Measurements from ENCODE around the gene RNU6-9.
"Not testable (repeated sequence)": the region's sequence is repeated elsewhere in the genome, so short reads cannot be mapped to it uniquely, and the experiment has no call there.

RNU6-9 gene

DNA sequence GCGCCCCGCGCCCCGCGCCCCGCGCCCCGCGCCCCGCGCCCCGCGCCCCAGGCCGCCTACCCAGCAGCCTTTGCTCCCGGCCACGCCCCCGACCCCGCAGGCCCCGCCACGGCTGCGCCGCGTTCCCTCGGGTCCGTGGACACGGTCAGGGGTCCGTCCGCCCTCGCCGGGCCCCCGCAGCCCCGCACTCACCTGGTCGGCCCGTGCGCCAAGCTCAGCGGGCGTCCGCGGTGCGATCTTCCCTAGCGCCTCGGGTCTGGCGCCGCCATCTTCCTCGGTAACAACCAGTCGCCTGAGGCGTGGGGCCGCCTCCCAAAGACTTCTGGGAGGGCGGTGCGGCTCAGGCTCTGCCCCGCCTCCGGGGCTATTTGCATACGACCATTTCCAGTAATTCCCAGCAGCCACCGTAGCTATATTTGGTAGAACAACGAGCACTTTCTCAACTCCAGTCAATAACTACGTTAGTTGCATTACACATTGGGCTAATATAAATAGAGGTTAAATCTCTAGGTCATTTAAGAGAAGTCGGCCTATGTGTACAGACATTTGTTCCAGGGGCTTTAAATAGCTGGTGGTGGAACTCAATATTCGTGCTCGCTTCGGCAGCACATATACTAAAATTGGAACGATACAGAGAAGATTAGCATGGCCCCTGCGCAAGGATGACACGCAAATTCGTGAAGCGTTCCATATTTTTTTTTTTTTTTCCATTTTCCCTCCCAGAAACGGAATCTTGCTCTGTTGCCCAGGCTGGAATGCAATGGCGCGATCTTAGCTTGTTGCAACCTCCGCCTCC lies at the start of gene RNU6-9, which contains the start of gene MED16:
TSS of gene RNU6-9 (plus strand) at position 591 of the 796 bp plus-strand sequence.
TSS of gene MED16 (minus strand) at position 294 of the 796 bp plus-strand sequence. CDS start 2,056 bp downstream, outside the sequence.
- DNase-seq (ENCODE audit: low read depth) = peak; percentile 81

DNA sequence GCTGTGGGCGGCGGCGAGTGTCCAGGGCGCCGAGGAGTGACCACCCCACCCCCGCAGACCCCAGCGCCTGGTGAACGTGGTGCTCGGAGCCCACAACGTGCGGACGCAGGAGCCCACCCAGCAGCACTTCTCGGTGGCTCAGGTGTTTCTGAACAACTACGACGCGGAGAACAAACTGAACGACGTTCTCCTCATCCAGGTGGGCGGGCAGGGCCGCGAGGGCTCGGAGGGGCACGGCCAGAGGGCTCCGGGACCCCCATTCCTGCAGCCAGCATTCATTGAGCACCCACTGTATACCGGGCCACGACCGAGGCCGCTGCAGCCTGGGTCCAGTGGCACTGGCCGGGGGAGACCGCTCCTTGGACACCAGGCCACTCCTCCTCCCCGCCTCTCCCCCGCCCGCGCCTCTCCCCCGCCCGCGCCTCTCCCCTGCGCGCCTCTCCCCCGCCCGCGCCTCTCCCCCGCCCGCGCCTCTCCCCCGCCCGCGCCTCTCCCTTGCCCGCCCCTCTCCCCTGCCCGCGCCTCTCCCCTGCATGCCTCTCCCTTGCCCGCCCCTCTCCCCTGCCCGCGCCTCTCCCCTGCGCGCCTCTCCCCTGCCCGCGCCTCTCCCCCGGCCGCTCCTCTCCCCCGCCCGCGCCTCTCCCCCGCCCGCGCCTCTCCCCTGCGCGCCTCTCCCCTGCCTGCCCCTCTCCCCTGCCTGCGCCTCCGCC lies 49.3 kb upstream of the RNU6-9 start:
- no peak for DNase-seq (ENCODE audit: low read depth)

DNA sequence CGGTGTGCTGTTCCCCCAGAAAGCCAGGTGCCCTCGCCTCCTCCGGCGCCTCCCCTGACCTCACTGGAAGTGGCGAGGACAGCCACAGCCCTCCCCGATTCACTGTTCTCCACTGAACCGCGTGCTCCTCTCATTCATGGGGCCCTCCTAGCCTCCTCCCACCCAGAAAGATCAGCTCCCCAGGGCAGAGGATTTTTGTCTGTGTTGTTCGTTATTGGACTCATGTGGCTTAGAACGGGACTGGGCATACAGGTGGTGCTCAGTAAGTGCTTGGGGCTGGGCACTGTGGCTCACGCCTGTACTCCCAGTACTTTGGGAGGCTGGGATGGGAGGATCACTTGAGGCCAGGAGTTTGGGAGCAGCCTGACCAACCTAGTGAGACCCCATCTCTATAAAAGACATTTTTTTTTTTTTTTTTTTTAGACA lies 48.7 kb upstream of the RNU6-9 start:
- DNase-seq (ENCODE audit: low read depth) = no peak

DNA sequence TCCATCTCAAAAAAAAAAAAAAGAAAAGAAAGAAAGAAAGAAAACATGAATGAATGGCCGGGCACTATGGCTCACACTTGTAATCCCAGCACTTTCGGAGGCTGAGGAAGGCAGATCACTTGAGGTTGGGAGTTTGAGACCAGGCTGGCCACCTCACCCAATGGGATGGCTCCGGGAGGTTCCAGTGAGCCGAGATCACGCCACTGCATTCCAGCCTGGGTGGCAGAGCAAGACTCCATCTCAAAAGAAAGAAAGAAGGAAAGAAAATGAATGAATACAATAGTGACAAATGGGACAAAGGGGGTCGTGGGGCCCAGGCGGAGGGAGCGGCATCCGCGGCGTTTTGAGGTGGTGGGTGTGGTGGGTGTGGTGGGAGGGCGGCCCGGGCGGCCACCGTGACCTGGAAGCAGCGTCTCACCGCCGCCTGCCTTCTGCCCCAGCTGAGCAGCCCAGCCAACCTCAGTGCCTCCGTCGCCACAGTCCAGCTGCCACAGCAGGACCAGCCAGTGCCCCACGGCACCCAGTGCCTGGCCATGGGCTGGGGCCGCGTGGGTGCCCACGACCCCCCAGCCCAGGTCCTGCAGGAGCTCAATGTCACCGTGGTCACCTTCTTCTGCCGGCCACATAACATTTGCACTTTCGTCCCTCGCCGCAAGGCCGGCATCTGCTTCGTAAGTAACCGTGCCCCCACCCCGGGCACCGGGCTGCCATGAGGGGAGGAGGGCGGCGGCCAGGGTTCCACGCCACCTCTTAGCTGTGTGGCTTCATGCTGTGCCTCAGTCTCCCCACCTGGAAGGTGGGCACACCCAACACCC lies 47.4 kb upstream of the RNU6-9 start:
- no peak for DNase-seq (ENCODE audit: low read depth)

DNA sequence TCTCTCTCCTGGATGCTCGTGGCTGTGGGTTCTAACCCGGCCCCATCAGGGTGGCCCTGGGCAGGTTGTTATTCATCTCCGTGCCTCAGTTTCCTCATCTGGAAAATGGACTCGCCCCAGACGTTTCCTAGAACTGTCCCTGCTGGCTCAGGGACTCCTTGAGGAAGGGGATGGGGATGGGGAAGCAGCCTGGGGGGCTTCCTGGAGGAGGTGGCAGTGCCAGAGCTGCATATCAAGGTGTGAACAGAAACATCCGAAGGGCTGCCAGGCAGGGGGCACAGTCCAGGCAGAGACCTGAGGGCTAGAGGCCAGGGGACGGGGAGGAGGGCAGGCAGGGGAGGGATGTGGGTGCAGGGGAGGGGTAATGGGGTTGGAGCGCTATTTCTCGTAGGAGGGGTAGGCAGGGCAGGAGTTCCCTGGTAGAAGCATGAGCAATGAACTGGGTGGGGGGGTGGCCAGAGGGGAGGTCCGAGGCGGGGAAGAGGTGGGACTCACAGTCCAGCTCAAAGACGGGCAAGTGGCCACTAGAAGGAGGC lies 44.8 kb upstream of the RNU6-9 start:
- no peak for DNase-seq (ENCODE audit: low read depth)

DNA sequence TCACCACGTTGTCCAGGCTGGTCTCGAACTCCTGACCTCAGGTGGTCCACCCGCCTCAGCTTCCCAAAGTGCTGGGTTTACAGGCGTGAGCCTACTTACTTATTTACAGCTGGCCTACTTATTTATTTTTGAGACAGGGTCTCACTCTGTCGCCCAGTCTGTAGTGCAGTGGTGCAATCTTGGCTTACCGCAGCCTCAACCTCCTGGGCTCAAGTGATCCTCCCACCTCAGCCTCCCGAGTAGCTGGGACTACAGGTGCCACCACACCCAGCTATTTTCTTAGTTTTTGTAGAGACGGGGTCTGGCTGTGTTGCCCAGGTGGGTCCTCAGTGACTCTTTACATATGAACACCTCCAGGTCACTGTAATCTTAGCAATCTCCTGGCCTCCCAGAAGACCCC lies 44.1 kb upstream of the RNU6-9 start:
- not testable (repeated sequence) for DNase-seq (ENCODE audit: low read depth)

DNA sequence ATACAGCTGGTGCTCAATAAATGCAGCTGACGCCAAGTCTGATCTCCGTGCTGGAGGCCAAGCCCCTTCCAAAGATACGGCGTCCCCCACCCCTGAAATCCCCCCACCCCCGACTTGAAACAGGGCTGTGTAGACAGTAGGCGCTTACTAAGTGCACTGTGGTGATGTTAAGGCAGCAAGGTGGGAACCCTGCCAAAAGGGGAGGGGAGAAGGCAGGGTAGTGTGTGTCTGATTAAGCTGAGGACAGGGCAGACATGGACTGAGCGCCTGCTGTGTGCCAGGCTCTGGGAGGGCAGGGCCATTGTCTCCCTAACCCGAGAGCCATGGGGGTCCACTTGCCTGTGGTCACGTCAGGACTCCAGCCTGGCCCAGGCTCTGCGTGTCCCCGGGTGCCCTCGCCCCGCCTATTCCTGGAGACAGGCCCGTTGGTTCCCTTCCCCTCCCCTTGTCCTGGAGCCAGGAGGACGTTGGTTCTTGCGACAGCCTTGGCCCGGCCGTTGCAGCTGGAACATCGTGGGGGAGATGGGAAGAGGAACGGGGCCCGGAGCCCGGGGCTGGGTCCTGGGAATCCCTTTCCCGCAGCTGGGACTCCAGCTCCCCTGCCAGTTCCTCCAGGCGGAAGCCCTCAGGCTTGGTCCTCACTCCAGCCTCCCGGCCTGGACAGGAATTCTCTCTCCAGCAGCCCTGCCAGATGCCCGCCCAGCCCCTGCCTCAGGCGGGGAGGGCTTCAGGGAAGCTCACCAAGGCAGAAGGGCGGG lies 42.9 kb upstream of the RNU6-9 start:
- no peak for DNase-seq (ENCODE audit: low read depth)

DNA sequence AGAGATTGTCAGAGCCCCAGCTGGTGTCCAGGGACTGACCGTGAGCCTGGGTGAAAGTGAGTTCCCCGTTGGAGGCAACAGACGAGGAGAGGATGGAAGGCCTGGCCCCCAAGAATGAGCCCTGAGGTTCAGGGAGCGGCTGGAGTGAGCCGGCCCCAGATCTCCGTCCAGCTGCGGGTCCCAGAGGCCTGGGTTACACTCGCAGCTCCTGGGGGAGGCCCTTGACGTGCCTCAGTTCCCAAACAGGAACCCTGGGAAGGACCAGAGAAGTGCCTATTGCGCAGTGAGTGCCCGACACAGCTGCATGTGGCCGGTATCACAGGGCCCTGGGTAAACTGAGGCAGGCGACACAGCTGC lies 42.3 kb upstream of the RNU6-9 start:
- DNase-seq (ENCODE audit: low read depth) = no peak

DNA sequence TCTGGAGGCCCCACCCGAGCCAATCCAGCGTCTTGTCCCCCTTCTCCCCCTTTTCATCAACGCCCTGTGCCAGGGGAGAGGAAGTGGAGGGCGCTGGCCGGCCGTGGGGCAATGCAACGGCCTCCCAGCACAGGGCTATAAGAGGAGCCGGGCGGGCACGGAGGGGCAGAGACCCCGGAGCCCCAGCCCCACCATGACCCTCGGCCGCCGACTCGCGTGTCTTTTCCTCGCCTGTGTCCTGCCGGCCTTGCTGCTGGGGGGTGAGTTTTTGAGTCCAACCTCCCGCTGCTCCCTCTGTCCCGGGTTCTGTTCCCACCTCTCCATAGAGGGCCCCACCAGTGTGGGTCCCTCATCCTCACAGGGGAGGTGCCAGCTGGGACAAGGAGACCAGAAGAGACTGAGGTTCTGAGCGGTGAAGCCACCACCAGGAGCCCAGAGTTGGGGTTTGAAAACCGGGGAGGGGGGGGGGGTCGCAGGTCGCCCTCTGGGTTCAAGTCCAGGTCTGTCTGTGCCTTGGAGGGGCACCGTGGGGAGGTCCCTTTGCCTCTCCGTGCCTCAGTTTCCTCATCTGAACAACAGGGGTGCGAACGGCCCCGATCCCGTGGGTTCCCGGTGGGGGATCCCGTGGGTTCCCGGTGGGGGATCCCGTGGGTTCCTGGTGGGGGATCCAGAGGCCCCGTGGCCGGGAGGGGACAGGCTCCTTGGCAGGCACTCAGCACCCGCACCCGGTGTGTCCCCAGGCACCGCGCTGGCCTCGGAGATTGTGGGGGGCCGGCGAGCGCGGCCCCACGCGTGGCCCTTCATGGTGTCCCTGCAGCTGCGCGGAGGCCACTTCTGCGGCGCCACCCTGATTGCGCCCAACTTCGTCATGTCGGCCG lies 40.9 kb upstream of the RNU6-9 start, which contains the start of gene ELANE:
TSS of gene ELANE (plus strand) at position 168 of the 878 bp plus-strand sequence. CDS start at position 194, 26 bp downstream.
- DNase-seq (ENCODE audit: low read depth) = no peak

DNA sequence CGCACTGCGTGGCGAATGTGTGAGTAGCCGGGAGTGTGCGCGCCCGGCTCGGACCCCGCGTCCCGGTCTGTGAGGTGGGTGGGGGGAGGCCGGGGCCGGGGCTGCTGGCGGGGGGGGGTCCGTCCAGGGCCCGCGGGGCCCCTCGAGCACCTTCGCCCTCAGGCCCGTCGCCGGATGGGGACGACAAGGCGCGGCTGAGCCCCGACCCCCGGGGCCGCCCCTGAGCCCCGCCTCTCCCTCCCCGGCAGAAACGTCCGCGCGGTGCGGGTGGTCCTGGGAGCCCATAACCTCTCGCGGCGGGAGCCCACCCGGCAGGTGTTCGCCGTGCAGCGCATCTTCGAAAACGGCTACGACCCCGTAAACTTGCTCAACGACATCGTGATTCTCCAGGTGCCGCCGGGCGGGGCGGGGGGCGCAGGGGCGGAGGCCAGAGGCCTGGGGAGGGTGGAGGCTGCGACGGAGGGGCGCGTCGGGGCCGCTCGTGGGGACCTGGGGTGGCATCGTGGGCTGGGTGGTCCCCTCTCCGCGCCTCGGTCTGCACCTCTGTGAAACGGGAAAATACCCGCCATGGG lies 40.2 kb upstream of the RNU6-9 start:
- DNase-seq (ENCODE audit: low read depth) = no peak

DNA sequence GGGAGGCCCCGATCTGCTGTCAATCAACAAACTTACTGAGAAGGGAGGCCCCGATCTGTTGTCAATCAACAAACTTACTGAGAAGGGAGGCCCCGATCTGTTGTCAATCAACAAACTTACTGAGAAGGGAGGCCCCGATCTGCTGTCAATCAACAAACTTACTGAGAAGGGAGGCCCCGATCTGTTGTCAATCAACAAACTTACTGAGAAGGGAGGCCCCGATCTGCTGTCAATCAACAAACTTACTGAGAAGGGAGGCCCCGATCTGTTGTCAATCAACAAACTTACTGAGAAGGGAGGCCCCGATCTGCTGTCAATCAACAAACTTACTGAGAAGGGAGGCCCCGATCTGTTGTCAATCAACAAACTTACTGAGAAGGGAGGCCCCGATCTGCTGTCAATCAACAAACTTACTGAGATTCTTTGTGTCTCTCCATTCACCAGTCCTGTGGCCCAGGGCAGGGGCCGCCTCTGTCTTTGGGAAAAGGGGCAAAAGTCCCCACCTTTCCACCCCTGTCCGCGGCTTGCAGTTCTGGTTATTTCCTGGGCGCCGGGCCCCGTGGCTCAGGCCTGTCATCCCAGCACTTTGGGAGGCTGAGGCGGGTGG lies 39.6 kb upstream of the RNU6-9 start:
- DNase-seq (ENCODE audit: low read depth) = not testable (repeated sequence)

DNA sequence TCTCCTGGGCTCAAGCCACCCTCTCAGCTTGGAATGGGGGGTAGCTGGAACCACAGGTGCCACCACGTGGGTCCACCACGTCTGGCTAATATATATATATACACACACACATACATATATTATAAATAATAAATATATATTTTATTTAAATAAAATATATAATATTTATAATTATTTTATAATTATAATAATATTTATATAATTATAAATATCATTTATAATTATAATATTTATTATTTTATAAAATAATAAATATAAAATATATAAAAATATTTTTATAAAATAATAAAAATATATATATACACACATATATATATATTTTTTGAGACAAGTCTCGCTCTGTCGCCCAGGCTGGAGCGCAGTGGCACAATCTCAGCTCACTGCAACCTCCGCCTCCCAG lies 38.7 kb upstream of the RNU6-9 start:
- no peak for DNase-seq (ENCODE audit: low read depth)

DNA sequence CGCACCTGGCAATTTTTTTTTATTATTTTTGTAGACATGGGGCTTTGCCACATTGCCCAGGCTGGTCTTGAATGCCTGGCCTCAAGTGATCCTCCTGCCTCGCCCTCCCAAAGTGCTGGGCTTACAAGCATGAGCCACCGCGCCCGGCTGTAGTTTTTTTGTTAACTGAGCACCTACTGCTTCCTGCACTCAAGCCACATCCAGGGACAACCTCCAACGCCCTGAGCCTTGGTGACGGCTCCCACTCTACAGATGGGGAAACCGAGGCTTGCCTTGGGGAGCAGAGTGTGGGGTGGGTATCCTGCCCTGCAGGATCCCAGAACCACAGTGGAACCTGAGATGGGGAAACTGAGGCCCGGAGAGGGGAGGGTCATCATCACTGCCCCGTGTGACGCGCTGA lies 38.1 kb upstream of the RNU6-9 start:
- DNase-seq (ENCODE audit: low read depth) = no peak

DNA sequence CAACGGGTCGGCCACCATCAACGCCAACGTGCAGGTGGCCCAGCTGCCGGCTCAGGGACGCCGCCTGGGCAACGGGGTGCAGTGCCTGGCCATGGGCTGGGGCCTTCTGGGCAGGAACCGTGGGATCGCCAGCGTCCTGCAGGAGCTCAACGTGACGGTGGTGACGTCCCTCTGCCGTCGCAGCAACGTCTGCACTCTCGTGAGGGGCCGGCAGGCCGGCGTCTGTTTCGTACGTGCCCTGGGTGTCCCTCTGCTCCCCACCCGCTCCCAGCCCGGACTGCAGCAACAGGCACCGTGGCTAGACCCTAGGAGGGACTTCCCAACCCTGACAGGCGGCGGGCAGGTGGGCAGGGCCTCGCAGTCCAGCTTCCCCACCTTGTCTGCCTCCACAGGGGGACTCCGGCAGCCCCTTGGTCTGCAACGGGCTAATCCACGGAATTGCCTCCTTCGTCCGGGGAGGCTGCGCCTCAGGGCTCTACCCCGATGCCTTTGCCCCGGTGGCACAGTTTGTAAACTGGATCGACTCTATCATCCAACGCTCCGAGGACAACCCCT lies 37.6 kb upstream of the RNU6-9 start:
- no peak for DNase-seq (ENCODE audit: low read depth)

DNA sequence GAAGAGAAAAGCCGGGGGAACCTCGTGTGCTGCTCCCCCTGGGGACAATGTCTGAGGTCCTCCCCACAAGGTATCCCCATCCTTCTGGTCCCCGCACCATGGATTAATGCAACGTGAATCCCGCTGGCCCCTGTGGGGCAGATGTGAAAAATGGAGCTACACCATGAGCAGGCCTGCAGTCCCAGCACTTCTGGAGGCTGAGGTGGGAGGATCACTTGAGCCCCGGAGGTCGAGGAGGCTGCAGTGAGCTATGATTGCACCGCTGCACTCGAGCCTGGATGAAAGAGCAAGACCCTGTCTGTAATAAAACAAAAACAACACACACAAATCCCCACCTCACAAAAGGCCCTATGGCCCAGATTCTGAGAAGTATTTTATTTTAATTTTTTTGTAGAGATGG lies 35.0 kb upstream of the RNU6-9 start:
- no peak for DNase-seq (ENCODE audit: low read depth)

DNA sequence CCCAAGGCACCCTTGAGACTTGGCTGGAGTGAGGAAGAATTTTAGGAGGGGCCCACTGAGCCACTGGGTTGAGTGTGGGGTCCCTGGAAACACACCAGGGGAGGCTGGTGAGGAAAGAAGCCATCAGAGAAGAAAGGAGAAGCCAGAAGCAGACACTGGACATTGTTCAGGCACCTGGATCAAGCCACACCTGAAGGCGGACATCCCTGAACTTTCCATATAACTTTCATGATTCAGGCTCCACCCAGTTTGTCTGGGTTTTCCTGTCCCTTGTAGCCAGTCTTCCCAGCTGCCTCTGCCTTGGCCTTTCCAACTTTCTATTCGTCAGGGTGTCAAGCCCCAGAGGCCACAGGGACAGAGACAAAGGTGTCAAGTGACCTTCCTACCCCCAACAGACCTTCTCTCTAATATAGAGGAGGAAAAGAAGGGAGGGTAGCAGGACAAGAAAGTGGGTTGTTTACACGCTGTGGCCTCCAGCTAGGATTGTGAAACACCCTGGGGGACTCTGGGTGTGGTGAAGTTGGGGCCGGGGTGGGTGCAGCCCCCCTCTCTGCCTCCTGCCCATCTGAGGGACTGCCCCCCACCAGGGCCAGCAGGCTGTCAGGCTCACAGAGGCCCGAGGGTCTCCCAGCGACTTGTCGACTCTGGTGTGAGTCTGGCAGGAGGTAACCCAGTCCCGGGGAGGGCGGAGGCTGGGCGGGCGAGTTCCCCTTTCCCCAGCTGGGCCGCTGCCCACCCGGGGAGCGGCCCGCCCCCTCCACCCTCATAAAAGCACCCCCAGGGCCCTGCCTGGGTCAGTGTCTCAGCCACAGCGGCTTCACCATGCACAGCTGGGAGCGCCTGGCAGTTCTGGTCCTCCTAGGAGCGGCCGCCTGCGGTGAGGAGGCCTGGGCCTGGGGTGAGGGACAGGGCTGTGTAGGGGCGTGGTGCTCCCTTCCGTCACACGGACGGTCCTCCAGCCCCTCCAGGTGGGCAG lies 34.1 kb upstream of the RNU6-9 start, which contains the start of gene CFD:
TSS of gene CFD (plus strand) at position 797 of the 976 bp plus-strand sequence. CDS start at position 823, 26 bp downstream.
- DNase-seq (ENCODE audit: low read depth) = no peak

DNA sequence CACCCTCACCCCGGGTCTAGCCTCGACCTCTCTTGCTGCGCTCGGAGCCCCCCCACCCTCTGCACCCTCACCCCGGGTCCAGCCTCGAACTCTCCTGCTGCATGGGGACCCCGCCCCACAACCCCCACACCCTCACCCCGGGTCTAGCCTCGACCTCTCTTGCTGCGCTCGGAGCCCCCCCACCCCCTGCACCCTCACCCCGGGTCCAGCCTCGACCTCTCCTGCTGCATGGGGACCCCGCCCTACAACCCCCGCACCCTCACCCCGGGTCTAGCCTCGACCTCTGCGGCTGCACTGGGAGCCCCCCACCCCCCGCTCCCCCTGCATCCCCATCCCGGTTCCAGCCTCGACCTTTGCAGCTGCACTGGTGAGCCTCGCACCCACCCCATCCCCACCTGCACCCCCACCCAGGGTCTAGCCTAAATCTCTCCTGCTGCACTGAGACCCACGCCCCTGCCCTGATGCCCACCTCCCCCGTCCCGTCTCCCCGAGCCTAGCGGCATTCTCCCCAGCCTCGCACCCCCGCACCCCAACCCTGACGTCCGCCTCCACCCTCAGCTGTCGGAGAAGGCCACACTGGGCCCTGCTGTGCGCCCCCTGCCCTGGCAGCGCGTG lies 32.0 kb upstream of the RNU6-9 start:
- no peak for DNase-seq (ENCODE audit: low read depth)
